ENCODE results near the gene ARL3. TPM values are rescaled to one million over a fixed set of nuclear protein-coding genes. Genes with fewer than 3 reads are reported as not detected.
A peak's percentile ranks its signal among the peaks of the same experiment; 100 is the strongest.

ARL3 gene
- total RNA-seq, 1 donor from 2014 or later = 18.2 TPM

DNA sequence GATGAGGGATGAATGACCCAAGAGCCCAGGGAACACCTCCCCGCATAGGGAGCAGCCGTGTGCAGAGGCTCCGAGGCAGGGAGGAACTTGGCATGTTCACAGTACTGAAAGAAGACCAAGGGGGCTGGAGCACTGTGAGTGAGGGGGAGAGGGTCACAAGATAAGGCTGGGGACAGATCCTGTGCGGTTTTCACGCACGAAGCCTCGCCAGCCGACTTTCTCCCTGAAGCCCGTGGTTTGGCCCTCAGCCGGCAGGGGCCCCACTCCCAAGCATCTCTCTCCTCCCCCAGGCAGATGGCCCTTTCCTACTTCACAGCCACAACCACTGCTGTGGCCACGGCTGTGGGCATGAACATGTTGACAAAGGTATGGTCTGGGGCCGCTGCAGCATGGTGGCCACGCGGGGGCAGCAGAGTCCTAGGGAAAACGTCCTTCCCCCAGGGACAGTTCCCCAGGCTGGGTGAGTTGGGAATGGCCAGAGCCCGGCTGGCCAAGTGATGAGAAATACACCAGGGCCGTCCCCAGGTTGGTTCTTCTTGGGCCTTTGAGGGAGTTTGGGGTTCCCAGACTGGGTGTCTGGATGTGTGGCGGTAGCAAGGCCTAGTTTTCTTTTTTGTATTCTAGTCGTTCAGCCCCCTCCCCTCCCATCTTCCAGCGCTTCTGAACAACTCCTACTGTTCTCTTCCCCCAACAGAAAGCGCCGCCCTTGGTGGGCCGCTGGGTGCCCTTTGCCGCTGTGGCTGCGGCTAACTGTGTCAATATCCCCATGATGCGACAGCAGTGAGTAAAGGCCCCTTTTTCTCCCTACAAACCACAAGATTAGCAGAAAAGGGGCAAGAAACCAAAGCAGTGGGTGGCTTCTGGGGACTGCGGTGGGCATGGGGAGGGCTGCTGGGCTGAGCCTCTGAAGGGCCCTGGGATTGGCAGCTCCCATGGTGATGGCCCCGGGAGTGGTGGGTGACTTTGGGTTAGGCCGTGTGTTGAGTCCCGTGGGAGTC lies 15.1 kb upstream of the ARL3 start:
- DNase-seq (ENCODE audit: low read depth) = peak; percentile 42
- Mint-ChIP-seq H3K27ac (ENCODE audit: unreplicated experiment) (no peak overlapping the region), H3K9me3 (ENCODE audit: unreplicated experiment) (no peaks in the 10 kb centered on the region), H3K27me3 (ENCODE audit: low read depth, unreplicated experiment) (no peaks in the 10 kb centered on the region), H3K36me3 (ENCODE audit: low read depth, unreplicated experiment) (peaks cover 24% of the 10 kb centered on the region), H3K4me3 (ENCODE audit: unreplicated experiment) (no peak overlapping the region), H3K4me1 (ENCODE audit: low read depth, unreplicated experiment) (peaks cover 3% of the 10 kb centered on the region)
- Histone ChIP-seq H3K9me3 (ENCODE audit: insufficient read depth, low read depth, low read length) (no peaks in the 10 kb centered on the region), H4K20me1 (ENCODE audit: insufficient read depth, low read length) (no peaks in the 10 kb centered on the region), H3K4me2 (ENCODE audit: low read length) (no peak overlapping the region), H3K4me1 (ENCODE audit: insufficient read depth, low read length) (no peaks in the 10 kb centered on the region), H3K36me3 (ENCODE audit: insufficient read depth, low read length) (peaks cover 13% of the 10 kb centered on the region), H3K9ac (ENCODE audit: low read length) (no peak overlapping the region), H3K27ac (ENCODE audit: low read depth, low read length) (no peak overlapping the region), H3K27me3 (ENCODE audit: insufficient read depth, low read length) (no peaks in the 10 kb centered on the region), H3K4me3 (ENCODE audit: insufficient read depth, low read depth, low read length) (no peak overlapping the region), H3K79me2 (ENCODE audit: insufficient read depth, low read length) (peaks cover 3% of the 10 kb centered on the region), H2AFZ (ENCODE audit: low read depth, low read length) (no peak overlapping the region)
- TF ChIP-seq, protein P1, sequence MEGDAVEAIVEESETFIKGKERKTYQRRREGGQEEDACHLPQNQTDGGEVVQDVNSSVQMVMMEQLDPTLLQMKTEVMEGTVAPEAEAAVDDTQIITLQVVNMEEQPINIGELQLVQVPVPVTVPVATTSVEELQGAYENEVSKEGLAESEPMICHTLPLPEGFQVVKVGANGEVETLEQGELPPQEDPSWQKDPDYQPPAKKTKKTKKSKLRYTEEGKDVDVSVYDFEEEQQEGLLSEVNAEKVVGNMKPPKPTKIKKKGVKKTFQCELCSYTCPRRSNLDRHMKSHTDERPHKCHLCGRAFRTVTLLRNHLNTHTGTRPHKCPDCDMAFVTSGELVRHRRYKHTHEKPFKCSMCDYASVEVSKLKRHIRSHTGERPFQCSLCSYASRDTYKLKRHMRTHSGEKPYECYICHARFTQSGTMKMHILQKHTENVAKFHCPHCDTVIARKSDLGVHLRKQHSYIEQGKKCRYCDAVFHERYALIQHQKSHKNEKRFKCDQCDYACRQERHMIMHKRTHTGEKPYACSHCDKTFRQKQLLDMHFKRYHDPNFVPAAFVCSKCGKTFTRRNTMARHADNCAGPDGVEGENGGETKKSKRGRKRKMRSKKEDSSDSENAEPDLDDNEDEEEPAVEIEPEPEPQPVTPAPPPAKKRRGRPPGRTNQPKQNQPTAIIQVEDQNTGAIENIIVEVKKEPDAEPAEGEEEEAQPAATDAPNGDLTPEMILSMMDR (IDR thresholded peaks at IDR 0.05; ENCODE audit: insufficient read depth, low read depth, low read length) = peak; percentile 81
- TF ChIP-seq EZH2 (IDR thresholded peaks at IDR 0.05; ENCODE audit: insufficient read depth, low read length) = no peak
- no peak for FAIRE-seq

DNA sequence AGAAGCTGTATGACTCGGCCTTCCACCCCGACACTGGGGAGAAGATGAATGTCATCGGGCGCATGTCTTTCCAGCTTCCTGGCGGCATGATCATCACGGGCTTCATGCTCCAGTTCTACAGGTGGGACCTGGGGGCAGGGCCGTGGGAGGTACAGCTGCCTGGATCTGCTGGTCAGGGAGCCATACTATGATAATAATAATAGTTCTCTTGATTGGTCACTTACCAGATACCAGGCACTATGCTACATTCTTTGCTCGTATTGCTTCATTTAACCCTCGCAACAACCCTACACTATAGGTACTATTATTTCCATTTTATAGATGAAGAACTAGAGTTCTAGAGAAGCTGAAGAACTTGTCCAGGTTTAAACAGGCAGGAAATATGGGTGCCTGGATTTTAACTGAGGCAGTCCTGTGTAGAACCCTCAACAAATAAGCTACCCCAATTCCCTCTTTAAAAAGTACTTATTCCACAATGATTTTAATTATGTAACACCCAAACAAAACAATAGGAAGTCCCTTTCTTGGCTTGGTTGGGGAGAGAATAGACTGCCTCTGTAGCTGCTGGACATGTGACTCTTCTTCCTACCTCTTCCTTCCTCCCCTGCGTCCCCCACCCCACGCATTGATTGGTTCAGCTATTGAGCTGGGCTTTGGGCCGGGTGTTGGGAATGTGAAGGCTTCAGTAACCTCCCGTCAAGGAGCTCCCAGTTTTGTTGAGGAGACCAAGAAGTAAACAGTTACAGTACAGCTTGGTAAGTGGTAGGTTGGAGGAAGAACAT lies 13.0 kb upstream of the ARL3 start:
- peaks cover 11% of the 10 kb centered on the region for H3K36me3 ChIP-seq (ENCODE audit: insufficient read depth, low read length)
- no peak overlapping the region for H3K27ac ChIP-seq (ENCODE audit: low read depth, low read length)
- TF ChIP-seq, protein P1 (IDR thresholded peaks at IDR 0.05; ENCODE audit: insufficient read depth, low read depth, low read length) = no peak
- no peak for TF ChIP-seq EZH2 (IDR thresholded peaks at IDR 0.05; ENCODE audit: insufficient read depth, low read length)
- H3K4me2 ChIP-seq (ENCODE audit: low read length) = no peak overlapping the region
- H3K27me3 ChIP-seq (ENCODE audit: insufficient read depth, low read length) = no peaks in the 10 kb centered on the region
- H3K4me1 Mint-ChIP-seq (ENCODE audit: low read depth, unreplicated experiment) = peaks cover 3% of the 10 kb centered on the region
- no peaks in the 10 kb centered on the region for H3K4me1 ChIP-seq (ENCODE audit: insufficient read depth, low read length)
- H3K79me2 ChIP-seq (ENCODE audit: insufficient read depth, low read length) = peaks cover 8% of the 10 kb centered on the region
- no peaks in the 10 kb centered on the region for H4K20me1 ChIP-seq (ENCODE audit: insufficient read depth, low read length)
- DNase-seq (ENCODE audit: low read depth) (no peak), FAIRE-seq (no peak)
- H2AFZ ChIP-seq (ENCODE audit: low read depth, low read length) = no peak overlapping the region
- no peak overlapping the region for H3K9ac ChIP-seq (ENCODE audit: low read length)
- no peak overlapping the region for H3K27ac Mint-ChIP-seq (ENCODE audit: unreplicated experiment)
- no peaks in the 10 kb centered on the region for H3K9me3 Mint-ChIP-seq (ENCODE audit: unreplicated experiment)
- H3K36me3 Mint-ChIP-seq (ENCODE audit: low read depth, unreplicated experiment) = peaks cover 14% of the 10 kb centered on the region
- no peaks in the 10 kb centered on the region for H3K9me3 ChIP-seq (ENCODE audit: insufficient read depth, low read depth, low read length)
- H3K4me3 Mint-ChIP-seq (ENCODE audit: unreplicated experiment) = no peak overlapping the region
- no peak overlapping the region for H3K4me3 ChIP-seq (ENCODE audit: insufficient read depth, low read depth, low read length)
- no peaks in the 10 kb centered on the region for H3K27me3 Mint-ChIP-seq (ENCODE audit: low read depth, unreplicated experiment)

Measured in astrocyte (in vitro differentiated cells and primary cell).